GM18520 (cell line): ENCODE data around the gene BARHL1.

Experiments
- ATAC-seq: cut with Tn5 transposase; IDR thresholded peaks from one replicate; pipeline ENCODE4 v1.9.1; 2021; ENCODE audit not compliant: unreplicated experiment

The BARHL1 gene

DNA sequence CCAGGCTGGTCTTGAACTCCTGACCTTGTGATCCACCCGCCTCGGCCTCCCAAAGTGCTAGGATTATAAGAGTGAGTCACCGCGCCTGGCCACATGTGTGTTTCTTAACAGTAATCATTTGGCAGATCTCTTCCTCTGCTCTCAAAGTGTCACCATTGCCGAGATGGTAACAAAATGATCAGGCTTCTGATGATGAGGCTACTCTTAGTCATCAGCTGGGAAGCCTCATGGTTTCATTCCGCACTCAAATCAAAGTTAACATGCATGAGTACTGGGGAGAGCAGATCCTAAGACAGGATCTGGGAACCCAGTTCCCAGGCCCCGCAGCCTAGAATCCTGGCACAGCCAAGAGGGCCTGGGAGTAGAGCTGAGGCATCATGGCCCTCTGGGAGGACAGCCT lies 27.4 kb downstream of the BARHL1 start:
- ATAC-seq, result no peak

- ATAC-seq, result no peak
These were observed 28.3 kb downstream of the BARHL1 start for GRCh38 chr9:132610661-132611060.

DNA sequence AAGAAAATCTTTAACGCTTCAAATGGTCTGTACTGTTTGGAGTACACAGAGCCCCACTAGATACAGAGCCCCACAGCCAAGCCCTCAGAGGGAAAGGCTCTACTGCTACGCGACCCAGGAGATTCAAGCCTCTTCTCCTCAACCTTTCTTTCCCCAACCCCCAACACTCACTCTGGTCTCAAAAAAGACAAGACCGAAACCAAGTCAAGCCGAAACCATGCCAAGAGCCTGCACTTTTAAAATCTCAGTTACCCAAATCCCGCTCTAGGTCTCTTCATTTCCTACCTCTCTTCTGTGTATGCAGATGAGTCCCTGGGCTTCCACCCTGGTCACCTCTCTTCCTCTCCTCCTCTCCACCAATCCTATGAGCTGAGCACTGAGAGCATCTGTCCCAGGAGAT lies 31.9 kb downstream of the BARHL1 start:
- ATAC-seq, result no peak

GRCh38 chr9:132615774-132616173 lies 33.4 kb downstream of the BARHL1 start:
- no peak for ATAC-seq

DNA sequence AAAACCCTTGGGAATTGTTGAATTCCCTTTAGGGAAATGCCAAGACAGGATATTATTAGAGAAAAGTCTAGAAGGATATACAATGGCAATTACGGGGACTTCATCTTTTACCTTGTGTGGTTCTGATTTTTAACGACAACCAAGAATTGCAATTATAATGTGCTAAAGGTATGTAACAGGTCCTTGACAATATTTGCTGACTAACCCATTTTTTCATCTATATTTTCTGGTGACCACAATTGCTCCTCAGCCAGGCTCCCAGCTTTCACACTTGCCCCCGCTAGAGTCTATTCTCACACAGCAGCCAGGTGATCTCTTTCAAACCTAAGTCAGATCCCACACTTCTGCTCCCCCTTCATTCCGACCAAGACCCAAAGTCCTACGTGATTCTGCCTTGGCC lies 34.3 kb downstream of the BARHL1 start:
- no peak for ATAC-seq

GRCh38 chr9:132622159-132622558 lies 39.8 kb downstream of the BARHL1 start:
- no peak for ATAC-seq

GRCh38 chr9:132626285-132626684 lies 43.9 kb downstream of the BARHL1 start:
- ATAC-seq, result no peak

DNA sequence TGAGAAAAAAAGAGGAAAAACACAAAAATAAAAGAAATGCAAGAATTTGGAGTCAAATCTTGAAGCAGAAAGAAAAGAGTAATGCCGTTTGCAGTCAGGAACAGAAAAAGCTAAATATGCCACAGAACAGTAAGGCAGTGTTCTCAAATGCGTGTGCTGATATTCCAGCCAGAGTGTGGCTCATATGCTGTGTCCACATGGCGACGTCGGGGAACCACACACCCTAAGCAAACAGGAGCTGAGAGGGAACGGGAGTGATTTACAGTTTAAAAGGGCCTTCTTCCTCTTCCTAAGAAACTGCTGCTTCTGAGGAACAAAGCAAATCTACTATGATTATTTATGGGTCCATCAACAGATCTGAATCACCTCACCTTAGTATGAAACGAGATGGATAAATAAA lies 44.7 kb downstream of the BARHL1 start:
- ATAC-seq, result no peak

- ATAC-seq, result no peak
These were observed 45.2 kb downstream of the BARHL1 start for GRCh38 chr9:132627594-132627993.

GRCh38 chr9:132628746-132629145 lies 46.3 kb downstream of the BARHL1 start:
- no peak for ATAC-seq

DNA sequence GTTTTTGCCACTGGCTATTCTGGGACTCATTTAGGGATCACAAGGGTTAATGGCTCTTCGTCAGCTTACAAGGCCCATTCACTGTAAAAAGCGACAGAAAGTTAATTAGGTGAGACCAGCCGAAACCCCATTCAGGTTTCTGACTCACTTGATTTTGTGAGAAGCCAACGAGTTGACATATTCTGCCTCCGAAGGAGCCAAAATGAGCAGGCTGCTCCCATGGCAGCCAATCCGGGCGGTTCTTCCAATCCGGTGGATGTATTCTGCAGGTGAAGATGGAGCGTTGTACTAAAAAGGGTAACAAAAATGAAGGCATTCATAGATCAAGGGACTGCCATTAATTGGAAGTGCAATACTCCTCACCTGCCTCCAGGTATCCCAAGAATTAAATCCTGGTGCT lies 47.7 kb downstream of the BARHL1 start:
- ATAC-seq, result no peak

DNA sequence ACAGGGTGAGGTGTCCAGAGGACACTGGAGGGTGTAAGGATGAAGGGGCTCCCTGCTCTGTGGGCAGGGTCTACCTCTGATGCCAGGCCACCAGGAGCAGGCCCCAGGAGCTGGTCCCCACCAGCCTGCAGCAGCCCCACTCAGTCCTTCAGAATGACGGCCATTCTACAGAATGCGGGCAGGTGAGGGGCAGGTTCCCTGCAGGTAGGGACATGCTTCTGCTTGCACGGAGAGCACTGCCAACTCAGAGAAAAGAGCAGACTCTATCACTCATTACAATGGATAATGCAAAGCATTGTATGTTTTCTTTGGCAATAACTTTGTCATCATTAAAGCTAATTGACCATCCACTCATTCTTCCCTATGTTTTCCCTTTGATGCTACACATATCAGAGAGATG lies 48.4 kb downstream of the BARHL1 start:
- ATAC-seq, result no peak

DNA sequence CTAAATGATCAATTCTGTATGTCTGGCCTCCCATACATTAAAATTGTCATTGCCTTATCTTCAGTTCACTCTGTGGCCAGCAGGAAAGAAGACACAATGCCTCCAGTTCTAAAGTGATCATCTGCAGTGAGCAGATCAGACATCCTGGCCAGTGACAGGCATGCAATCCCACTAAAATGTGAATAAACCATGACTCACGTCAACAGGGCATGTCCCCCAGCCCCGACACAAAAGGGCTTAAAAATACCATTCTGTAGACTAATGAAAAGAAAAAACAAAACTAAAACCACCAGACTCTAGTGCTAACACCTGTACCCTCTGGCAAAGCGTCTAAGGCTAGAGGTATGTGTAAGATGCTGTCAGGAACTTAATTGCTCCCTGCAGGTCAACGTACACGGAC lies 48.9 kb downstream of the BARHL1 start:
- ATAC-seq, result no peak

GRCh38 chr9:132631685-132632084 lies 49.3 kb downstream of the BARHL1 start:
- ATAC-seq, result no peak

DNA sequence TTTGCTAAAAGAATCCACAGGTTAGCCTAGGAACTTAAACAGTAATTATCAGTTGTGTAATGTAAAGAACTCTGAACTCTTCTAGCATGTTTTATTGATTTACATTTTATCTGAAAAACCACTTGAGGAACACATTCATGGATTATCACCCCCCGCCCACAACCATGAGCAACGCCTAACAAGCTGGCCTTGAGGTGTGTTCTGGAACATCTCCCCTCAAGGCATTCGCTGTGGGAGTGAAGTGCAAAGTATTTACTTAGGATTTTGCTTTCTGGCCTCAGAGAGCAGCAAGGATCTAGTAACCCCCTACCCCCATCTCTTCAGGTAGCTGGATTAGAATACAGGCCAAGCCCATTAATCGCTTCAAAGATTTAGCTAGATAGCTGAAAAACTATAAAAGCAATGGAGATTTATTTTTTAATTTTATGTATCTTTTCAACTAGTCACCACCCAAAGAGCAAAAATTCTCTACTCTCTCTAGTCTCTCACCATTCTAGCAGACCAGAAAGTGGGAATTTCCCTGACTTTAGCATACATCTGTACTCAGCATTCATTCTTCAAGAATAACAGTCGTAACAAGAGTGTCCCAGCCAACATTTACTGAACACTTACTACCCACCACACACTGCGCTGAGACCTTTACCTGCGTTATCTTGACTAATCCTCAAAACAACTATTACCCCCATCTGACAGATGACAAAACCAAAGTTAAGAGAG lies 50.2 kb downstream of the BARHL1 start:
- no peak for ATAC-seq

GRCh38 chr9:132634327-132634726 lies 51.9 kb downstream of the BARHL1 start:
- no peak for ATAC-seq

GRCh38 chr9:132637351-132637750 lies 54.9 kb downstream of the BARHL1 start:
- ATAC-seq, result no peak

GRCh38 chr9:132637801-132638200 lies 55.4 kb downstream of the BARHL1 start:
- ATAC-seq, result no peak

GRCh38 chr9:132638240-132638639 lies 55.8 kb downstream of the BARHL1 start:
- ATAC-seq, result no peak

- ATAC-seq, result no peak
These were observed 56.9 kb downstream of the BARHL1 start for GRCh38 chr9:132639322-132639721.
